NOMO-1 treated with DMSO at 0.1 percent for 48 hours (cell line): ENCODE data around the gene SGCG.
"Not testable (repeated sequence)": the region's sequence is repeated elsewhere in the genome, so short reads cannot be mapped to it uniquely, and the experiment has no call there.

Experiments
- DNase-seq: peaks from one replicate; lab custom pipeline; 2025; ENCODE audit not compliant: unreplicated experiment; lab: John Stamatoyannopoulos, UW

The SGCG gene, protein sequence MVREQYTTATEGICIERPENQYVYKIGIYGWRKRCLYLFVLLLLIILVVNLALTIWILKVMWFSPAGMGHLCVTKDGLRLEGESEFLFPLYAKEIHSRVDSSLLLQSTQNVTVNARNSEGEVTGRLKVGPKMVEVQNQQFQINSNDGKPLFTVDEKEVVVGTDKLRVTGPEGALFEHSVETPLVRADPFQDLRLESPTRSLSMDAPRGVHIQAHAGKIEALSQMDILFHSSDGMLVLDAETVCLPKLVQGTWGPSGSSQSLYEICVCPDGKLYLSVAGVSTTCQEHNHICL

DNA sequence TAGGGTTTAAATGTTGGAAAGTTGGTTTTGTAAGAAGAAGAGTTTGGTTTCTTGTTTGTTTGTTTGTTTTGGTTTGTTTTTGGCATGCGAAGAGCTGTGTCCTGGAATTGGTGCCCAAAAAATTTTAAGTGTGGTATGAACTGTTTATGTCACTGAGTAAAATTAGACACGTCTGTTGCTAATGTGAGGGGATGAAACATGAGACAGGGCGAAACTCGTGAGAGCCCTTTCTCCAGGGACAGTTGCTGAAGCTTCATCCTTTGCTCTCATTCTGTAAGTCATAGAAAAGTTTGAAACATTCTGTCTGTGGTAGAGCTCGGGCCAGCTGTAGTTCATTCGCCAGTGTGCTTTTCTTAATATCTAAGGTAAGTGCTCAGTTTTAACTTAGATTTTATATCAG, at the start of gene SGCG:
Gene SGCG (plus strand): TSS at position 269 of the 400 bp plus-strand sequence. CDS start 22,716 bp downstream, outside the sequence.
- no peak for DNase-seq

GRCh38 chr13:23134542-23134941, 46.2 kb upstream of the SGCG start:
- no peak for DNase-seq

GRCh38 chr13:23140492-23140891, 40.3 kb upstream of the SGCG start:
- no peak for DNase-seq

GRCh38 chr13:23141964-23142363, 38.8 kb upstream of the SGCG start:
- DNase-seq: no peak

DNA sequence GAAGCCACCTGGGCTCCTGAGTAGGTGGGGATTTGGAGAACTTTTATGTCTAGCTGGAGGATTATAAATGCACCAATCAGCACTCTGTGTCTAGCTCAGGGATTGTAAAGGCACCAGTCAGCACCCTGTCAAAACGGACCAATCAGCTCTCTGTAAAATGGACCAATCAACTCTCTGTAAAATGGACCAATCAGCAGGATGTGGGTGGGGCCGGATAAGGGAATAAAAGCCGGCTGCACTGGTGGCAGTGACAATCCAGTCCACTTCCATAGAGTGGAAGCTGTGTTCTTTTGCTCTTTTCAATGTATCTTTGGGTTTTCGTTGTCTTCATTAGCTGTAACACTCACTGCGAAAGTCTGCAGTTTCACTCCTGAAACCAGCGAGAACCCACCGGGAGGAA, 38.2 kb upstream of the SGCG start:
- not testable (repeated sequence) for DNase-seq

DNA sequence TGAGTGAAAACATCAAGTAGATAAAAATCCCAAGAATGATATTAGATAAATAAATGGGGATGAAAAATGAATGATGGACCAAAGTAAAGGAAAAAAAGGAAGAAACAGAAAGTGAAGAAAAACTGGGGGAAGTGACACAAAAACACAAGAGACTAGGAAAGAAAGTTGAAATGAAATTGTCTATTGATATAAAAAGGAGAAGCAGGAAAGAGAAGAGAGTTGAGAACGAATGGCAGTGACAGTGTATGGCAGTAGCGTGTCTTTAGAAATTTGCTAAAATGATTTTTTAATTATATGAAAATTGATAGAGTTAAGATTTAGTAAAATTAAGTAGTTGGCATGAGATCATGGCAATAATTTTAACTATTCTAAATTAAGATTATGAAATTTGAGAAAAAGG, 36.3 kb upstream of the SGCG start:
- peak; percentile 50 for DNase-seq

GRCh38 chr13:23146006-23146405, 34.8 kb upstream of the SGCG start:
- DNase-seq: no peak

- peak; percentile 94 for DNase-seq
Measured at GRCh38 chr13:23146811-23147625, 33.8 kb upstream of the SGCG start.

- no peak for DNase-seq
Measured at GRCh38 chr13:23147827-23148226, 33.0 kb upstream of the SGCG start.

DNA sequence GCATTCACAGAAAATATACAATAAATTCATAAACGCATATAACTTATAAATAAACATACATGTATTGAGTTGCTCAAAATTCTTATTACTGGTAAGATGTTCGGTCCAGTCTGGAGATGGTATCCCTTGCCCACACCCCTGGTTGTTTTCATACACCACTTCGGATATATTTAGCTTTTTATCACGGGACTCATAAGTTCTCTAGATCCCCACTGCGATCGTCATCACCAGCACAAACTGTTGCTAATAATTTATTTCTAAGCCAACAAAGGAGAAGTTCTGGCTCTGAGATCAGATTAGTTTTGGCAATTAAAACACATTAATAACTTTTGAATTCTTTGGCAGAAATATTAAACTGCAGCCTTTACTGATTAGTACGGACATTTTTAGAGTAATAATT, 23.0 kb upstream of the SGCG start:
- DNase-seq: no peak

DNA sequence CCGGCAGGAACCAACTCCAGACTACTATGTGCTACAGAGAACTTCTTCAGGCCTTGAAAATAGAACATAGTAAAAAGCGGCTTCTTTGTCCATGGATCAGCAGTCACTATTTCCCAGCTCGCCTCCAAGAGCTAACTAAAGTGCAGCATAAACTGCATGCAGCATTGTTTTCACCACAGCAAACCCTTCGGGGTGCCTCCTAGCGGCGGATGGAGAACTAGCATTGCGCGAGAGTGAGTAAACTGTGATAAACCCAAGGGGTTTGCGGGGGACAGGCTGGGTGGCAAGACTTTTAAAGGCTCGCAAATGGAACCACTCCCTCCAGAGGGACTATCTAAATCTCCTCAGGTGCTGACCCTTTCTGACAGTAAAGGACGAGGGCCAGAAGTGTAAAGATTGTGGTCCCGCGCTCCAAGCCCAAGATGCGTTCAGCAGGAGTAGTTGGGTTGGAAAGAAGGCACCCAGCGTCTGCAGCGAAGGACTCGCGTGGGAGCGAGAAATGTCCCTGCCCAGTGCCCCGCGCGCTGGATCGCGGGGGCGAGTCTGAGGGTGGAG, 21.5 kb upstream of the SGCG start:
- DNase-seq: peak; percentile 6

DNA sequence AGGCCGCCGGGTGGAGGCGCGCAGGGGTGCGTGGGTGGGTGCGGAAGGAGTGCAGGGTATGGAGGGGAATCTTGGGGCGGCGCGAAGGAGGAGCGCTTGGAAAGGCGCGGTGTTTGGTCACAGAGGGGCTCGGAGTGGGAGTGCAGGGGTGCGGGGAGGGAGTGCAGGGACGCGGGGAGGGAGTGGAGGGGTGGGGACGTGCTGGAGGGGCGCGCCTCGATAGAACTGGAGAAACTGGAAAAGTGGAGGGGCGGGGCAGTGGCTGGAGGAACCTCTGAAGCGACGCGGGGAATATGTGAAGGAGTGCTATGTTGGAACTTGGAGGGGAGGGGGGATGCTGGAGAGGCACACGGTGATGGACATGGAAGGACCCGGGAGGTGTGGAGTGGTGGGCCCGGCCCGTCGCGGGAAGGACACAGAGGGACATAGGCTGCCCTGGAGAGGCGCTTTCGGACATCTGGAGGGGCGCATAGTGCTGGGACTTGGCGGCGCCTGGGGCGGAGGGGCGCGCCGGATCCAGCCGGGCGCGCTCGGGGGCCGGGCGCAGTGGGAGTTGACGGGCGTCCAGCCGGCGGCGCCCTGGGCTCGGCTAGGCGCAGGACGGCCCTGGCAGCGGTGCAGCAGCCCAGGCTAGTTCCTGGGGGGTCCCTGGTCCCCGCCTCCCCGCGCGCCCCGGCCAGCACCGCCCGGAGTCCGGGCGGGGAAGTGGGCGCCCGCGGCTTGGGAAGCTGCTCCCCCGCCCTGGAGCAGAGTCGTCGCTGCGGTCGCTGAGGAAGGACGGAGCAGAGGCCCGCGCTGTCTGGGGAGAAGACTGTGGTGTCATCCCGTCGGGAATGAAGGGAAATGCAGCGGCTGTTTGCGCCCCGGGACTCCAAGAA, 20.8 kb upstream of the SGCG start:
- DNase-seq: no peak

- peak; percentile 22 for DNase-seq
Measured at GRCh38 chr13:23160638-23161480, 19.9 kb upstream of the SGCG start.

DNA sequence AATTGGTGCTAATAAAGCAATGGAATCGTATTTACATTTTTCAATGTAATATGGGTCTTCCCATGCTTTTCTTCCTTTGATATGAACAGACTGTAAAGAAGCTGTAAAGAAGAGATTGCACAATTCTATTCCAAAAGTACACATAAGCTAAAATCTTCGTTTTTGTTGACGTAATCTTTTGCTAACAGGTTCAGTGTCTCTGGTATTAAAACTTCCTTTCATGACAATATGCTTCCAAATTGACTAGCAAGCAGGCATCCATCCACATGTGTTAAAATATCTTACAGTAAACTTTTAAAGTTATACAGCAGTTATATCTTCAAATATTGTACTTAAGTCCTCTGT, 19.3 kb upstream of the SGCG start:
- peak; percentile 9 for DNase-seq

GRCh38 chr13:23175920-23176319, 4.9 kb upstream of the SGCG start:
- no peak for DNase-seq

DNA sequence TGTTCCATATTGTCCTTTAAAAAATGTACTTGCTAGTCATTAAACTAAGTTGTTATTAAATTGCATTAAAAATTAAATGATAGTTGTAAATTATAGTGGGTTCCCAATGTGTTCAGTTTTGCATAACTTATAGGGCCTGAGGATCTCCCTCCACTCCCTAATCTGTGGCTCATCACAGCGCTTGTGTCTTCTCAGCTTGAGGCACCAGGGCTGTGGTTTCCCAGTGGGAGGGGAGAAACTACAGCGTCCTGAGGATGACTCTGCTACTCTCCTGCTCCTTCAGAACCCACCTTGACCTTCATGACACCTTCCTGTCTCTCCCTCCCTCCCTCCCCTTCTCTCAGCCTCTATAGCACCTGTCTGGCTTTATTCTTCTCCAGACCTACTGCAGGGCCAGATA, 1.4 kb downstream of the SGCG start:
- DNase-seq: no peak

DNA sequence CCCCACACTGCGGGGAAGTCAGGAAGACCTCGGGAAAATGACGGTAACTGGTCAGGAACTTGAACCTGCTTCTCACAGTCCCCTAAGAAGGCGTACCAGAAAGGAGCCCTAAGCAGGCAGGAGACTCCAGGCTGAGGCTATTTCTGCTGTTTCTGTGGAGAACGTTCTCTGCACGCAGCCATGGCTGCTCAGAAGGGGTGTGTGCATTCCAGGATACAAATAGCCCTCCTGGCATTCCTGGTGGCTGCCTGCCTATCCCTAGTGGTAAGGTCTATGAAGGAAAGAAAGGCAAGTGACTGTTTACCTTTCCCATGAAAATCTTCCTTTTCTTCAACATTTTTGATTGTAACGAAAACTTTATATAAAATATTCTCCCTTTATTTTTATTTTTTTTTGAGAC, 2.5 kb downstream of the SGCG start:
- DNase-seq: no peak

DNA sequence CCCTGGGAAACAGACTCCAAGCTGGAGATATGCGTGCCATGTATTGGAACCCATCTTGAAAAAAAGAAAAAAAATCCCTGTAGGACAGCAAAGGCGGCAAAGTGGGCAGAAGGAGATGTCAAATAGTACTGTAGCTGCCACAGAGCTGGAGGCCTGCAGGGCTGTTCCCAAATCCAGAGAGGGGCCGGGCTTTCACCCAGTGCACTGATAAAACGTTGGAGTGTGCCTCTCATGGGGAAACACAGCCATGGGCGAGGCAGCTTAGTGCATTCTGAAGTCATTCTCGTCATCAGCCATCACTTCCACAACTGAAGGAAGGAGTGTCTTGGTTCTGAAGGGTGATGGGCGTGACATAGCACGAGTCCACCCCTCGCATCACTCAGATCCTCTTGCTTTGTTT, 4.8 kb downstream of the SGCG start:
- no peak for DNase-seq

GRCh38 chr13:23201870-23202269, 21.1 kb downstream of the SGCG start:
- no peak for DNase-seq

DNA sequence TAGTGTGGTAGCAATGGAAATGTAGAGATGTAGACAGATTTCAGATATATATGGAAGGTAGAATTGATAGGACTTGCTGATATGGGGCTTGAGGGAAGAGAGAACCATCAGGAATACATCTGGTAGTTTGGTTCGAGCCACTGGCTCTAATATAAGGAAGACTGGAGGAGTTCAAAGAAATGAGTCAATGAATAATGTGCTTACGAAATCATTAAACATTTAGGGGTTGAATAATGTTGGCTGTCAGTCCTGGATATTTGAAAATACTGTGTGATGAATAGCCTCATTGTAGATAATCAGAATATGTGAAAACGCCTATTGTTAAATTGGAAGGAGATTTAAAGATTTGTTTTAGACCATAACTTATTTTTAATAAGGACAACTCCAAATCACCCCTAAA, 21.6 kb downstream of the SGCG start:
- no peak for DNase-seq
